Mucosa of gallbladder (tissue), 1 donor: Measurements from ENCODE around the gene ICAM1. TPM values are rescaled to one million over a fixed set of nuclear protein-coding genes. Genes with fewer than 3 reads are reported as not detected.
"Not testable (repeated sequence)": the region's sequence is repeated elsewhere in the genome, so short reads cannot be mapped to it uniquely, and the experiment has no call there.

Experiments used
- DNase-seq: peaks from one replicate; pipeline ENCODE4 v3.0.0-alpha.2; 2020; ENCODE audit warnings: low spot score
- total RNA-seq: library from RNA; stranded (reverse); gene quantifications from one replicate; pipeline ENCODE4 v1.2.1, GENCODE V29; 2021
- donor health status: DM: no; HTN: no; CAD: no.

The ICAM1 gene, protein sequence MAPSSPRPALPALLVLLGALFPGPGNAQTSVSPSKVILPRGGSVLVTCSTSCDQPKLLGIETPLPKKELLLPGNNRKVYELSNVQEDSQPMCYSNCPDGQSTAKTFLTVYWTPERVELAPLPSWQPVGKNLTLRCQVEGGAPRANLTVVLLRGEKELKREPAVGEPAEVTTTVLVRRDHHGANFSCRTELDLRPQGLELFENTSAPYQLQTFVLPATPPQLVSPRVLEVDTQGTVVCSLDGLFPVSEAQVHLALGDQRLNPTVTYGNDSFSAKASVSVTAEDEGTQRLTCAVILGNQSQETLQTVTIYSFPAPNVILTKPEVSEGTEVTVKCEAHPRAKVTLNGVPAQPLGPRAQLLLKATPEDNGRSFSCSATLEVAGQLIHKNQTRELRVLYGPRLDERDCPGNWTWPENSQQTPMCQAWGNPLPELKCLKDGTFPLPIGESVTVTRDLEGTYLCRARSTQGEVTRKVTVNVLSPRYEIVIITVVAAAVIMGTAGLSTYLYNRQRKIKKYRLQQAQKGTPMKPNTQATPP
- 8.5 TPM for total RNA-seq

GRCh38 chr19:10270616-10271394 is at the start of gene ICAM1:
Gene ICAM1, plus strand, starts transcription at chr19:10271120. Its CDS starts 40 bp downstream, at chr19:10271160.
- DNase-seq, result peak; percentile 78

GRCh38 chr19:10222201-10222890 is 48.6 kb upstream of the ICAM1 start:
- no peak for DNase-seq

GRCh38 chr19:10223488-10224213 is 47.3 kb upstream of the ICAM1 start:
- DNase-seq, result no peak

GRCh38 chr19:10224337-10224736 is 46.6 kb upstream of the ICAM1 start:
- no peak for DNase-seq

DNA sequence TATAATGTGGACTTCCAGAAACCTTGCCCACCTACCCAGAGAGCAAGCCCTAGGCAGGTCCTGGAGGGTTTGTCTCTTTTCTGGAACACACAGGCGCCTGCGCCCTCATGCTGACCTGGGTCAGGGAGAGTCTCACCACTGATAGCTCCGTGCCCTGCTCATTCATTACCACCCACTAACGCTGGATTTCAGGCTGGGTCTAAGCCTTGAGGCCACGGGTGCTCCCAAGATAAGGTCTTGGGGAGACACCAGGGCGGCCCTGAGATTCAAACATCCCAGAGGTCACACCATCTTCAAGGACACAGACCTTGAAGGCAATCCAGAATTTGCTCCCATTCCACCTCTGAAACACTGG is 44.9 kb upstream of the ICAM1 start:
- DNase-seq, result no peak

GRCh38 chr19:10226376-10227025 is 44.4 kb upstream of the ICAM1 start:
- peak; percentile 74 for DNase-seq

- no peak for DNase-seq
Measured at GRCh38 chr19:10227026-10227971, 43.6 kb upstream of the ICAM1 start.

- no peak for DNase-seq
Measured at GRCh38 chr19:10228393-10228792, 42.5 kb upstream of the ICAM1 start.

DNA sequence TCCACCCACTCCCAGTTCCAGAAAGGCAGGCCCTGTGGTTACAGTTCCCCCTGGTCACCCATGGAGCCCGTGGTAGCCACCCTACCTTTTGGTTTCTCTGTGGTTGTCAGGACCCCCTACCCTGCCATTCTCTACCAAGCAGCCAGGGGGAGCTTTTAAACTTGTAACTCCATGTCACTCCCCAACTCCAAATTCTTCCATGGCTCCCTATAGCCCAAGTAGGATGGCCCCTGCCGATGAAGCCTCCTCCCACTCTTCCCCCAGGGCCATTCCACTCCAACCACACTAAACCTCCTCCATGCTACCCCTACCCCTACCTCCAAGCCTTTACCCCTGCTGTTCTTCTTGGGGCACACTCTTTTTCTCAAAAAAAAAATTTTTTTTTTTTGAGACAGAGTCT is 42.0 kb upstream of the ICAM1 start:
- DNase-seq, result no peak

- DNase-seq, result peak; percentile 37
Measured at GRCh38 chr19:10230173-10230860, 40.6 kb upstream of the ICAM1 start.

- DNase-seq, result peak; percentile 64
Measured at GRCh38 chr19:10230861-10231611, 39.9 kb upstream of the ICAM1 start, which contains the start of gene S1PR2. Gene S1PR2, minus strand, starts transcription at chr19:10231331. Its CDS starts 6,426 bp downstream, at chr19:10224905.

DNA sequence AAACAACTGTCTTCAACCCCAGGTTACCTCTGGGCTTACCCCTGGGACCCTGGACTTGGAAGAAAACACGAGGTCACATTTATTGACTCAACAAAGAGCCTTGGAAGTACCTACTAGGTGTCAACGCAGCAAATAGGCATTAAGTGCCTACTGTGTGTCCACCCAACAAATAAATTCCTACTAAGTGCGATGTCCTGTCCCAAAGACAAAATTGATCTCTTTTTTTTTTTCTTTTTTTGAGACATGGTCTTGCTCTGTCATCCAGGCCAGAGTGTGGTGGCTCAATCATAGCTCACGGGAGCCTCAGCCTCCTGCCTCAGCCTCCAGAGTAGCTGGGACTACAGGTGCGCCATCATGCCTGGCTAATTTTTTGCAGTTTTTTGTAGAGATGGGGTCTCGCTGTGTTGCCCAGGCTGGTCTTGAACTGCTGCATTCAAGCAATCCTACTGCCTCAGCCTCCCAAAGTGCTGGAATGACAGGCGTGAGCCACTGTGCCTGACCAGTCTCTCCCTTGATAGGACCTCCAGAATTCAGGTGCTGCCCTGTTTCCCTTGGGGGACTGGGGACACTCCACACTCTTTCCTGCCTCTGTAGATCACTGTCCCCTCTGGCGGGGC is 39.2 kb upstream of the ICAM1 start:
- no peak for DNase-seq

DNA sequence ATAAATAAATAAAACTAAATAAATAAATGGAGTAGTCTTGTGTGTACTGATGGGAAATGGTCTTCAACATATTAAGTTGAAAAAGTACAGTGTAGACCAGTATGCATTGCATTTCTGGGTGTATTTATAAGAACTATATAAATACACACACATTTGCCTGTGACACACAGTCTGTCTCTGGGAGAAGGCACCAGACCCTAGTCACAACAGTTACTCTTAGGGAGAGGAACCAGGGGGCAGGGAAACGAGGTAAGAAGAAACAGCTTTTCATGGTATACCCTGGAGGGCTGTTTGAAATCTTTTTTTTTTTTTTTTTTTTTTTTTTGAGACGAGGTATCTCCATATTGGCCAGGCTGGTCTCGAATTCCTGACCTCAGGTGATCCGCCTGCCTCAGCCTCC is 37.0 kb upstream of the ICAM1 start:
- DNase-seq, result no peak

- DNase-seq, result no peak
Measured at GRCh38 chr19:10235003-10235402, 35.9 kb upstream of the ICAM1 start.

GRCh38 chr19:10235409-10235808 is 35.5 kb upstream of the ICAM1 start:
- not testable (repeated sequence) for DNase-seq

GRCh38 chr19:10237702-10238101 is 33.2 kb upstream of the ICAM1 start:
- DNase-seq, result no peak

GRCh38 chr19:10238172-10238783 is 32.6 kb upstream of the ICAM1 start:
- peak; percentile 52 for DNase-seq
